ENCODE results near the gene NHLRC4. TPM values are rescaled to one million over a fixed set of nuclear protein-coding genes. Genes with fewer than 3 reads are reported as not detected.
A peak's percentile ranks its signal among the peaks of the same experiment; 100 is the strongest.

NHLRC4 gene
- total and polyA plus RNA-seq, 9 of the 15 experiments (the other 6 are each of a cell fraction or from before 2014, with no cell fraction given), result 0.24 to 3.7 (median 1.3) TPM; not detected in 2

GRCh38 chr16:578870-579405, 12.1 kb downstream of the NHLRC4 start (continued):
- TF ChIP-seq PRPF4 (IDR thresholded peaks at IDR 0.05; ENCODE audit: insufficient read depth, low read depth, low read length, poor library complexity, severe bottlenecking), result no peak
- no peak for TF ChIP-seq ELF1 (tag; IDR thresholded peaks at IDR 0.05)
- TF ChIP-seq CREM (IDR thresholded peaks at IDR 0.05; ENCODE audit: low read depth), result peak; percentile 68; the same call in 1 of the 2 replicates
- no peak for TF ChIP-seq RHOXF2B (CRISPR knock-in tag; conservative IDR thresholded peaks at IDR 0.05)
- peak; percentile 96 for TF ChIP-seq ARID4B (CRISPR knock-in tag; IDR thresholded peaks at IDR 0.05)
- TF ChIP-seq, protein P1, sequence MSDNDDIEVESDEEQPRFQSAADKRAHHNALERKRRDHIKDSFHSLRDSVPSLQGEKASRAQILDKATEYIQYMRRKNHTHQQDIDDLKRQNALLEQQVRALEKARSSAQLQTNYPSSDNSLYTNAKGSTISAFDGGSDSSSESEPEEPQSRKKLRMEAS (CRISPR knock-in tag; IDR thresholded peaks at IDR 0.05), result peak; percentile 99
- 0 out of 2 replicates have a peak, but pooled peaks have one; percentile 10 for TF ChIP-seq ZNF24 (IDR thresholded peaks at IDR 0.05)
- peak; percentile 24; the same call in 1 of the 2 replicates for TF ChIP-seq TAL1 (IDR thresholded peaks at IDR 0.05)
- peak; percentile 90 for TF ChIP-seq ZNF316 (IDR thresholded peaks at IDR 0.05)
- peak; percentile 71 for TF ChIP-seq HMGN3 (IDR thresholded peaks at IDR 0.05; ENCODE audit: borderline replicate concordance, extremely low read depth, insufficient read length, low read depth, low read length)
- peak; percentile 60 for TF ChIP-seq RNF2 (IDR thresholded peaks at IDR 0.05)
- TF ChIP-seq NKRF (IDR thresholded peaks at IDR 0.05; ENCODE audit: borderline replicate concordance), result 0 out of 2 replicates have a peak, but pooled peaks have one; percentile 29
- TF ChIP-seq ZBTB11 (CRISPR knock-in tag; IDR thresholded peaks at IDR 0.05), result peak in 1 of 3 experiments; percentile 47; a peak in 1 of 6 replicates
- TF ChIP-seq, protein P2, sequence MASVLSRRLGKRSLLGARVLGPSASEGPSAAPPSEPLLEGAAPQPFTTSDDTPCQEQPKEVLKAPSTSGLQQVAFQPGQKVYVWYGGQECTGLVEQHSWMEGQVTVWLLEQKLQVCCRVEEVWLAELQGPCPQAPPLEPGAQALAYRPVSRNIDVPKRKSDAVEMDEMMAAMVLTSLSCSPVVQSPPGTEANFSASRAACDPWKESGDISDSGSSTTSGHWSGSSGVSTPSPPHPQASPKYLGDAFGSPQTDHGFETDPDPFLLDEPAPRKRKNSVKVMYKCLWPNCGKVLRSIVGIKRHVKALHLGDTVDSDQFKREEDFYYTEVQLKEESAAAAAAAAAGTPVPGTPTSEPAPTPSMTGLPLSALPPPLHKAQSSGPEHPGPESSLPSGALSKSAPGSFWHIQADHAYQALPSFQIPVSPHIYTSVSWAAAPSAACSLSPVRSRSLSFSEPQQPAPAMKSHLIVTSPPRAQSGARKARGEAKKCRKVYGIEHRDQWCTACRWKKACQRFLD (CRISPR knock-in tag; IDR thresholded peaks at IDR 0.05), result no peak
